Esophagus muscularis mucosa (tissue), 4 donors: ENCODE results near the gene CYP24A1. TPM values are rescaled to one million over a fixed set of nuclear protein-coding genes. Genes with fewer than 3 reads are reported as not detected.

Experiments
- DNase-seq: peaks from one replicate; pipeline ENCODE4 v3.0.0-alpha.2; 2017; ENCODE audit errors: extremely low spot score
- H3K27ac ChIP-seq, 4 donors: fragments of 200-600 bp; sonication (generic); replicated peaks in 1 of 4; 1 replicate in 3 of 4; 2 replicates in 1 of 4; pipeline ENCODE4 v1.5.1; 2016 to 2019; ENCODE audit warnings: mild to moderate bottlenecking in 1 of 4
- H3K27me3 ChIP-seq, 4 donors: fragments of 200-600 bp; sonication (generic); one replicate each; pipeline versions ENCODE4 v1.5.1 to v1.6.0; 2016 to 2019
- H3K36me3 ChIP-seq, 4 donors: fragments of 200-600 bp; sonication (generic); one replicate each; pipeline ENCODE4 v1.5.1; 2016 to 2019
- H3K4me1 ChIP-seq, 4 donors: fragments of 200-600 bp; sonication (generic); one replicate each; pipeline ENCODE4 v1.5.1; 2016 to 2019
- H3K4me3 ChIP-seq, 4 donors: fragments of 200-600 bp; sonication (generic); 1 replicate in 2 of 4; 2 replicates in 2 of 4; pipeline ENCODE4 v1.5.1; 2016 to 2019; ENCODE audit warnings: mild to moderate bottlenecking in 4 of 4, moderate library complexity in 1 of 4
- H3K9me3 ChIP-seq, 4 donors: fragments of 200-600 bp; sonication (generic); 1 replicate in 3 of 4; 2 replicates in 1 of 4; pipeline ENCODE4 v1.5.1; 2016 to 2019
- CTCF ChIP-seq, 3 experiments: fragments of 200-600 bp in 2 of 3; fragments of 450-650 bp in 1 of 3; sonication (generic) in 2 of 3; IDR thresholded peaks; one replicate each; pipeline ENCODE4 v1.5.1; 2017 to 2019; ENCODE audit warnings: antibody characterized with exemption in 3 of 3, mild to moderate bottlenecking in 2 of 3, moderate library complexity in 1 of 3
- EP300 ChIP-seq: sonication (generic); formaldehyde crosslinking; IDR thresholded peaks from one replicate; pipeline ENCODE4 v1.6.1; 2017; ENCODE audit warnings: antibody characterized with exemption
- POLR2A ChIP-seq: fragments of 450-650 bp; IDR thresholded peaks from one replicate; pipeline ENCODE4 v1.6.1; 2017; ENCODE audit warnings: antibody characterized with exemption, moderate library complexity, mild to moderate bottlenecking, low read depth
- POLR2AphosphoS5 ChIP-seq, 2 donors: sonication (generic); formaldehyde crosslinking; IDR thresholded peaks; one replicate each; pipeline ENCODE4 v1.6.1; 2017; ENCODE audit warnings: antibody characterized with exemption in 2 of 2
- WGBS: methylation state at CpG from one replicate; pipeline ENCODE4 v1.1.5; 2018; 5-methylcytosine and 5-hydroxymethylcytosine counted together
- intact Hi-C: fragments of 100-400 bp; cut with DNase I; formaldehyde crosslinking; loops from one replicate; pipeline ENCODE4 v1.15.1; 2023
- total RNA-seq, 4 donors: library from RNA; depleted of rRNA; stranded (reverse); fragments of >200 nt; gene quantifications; one replicate each; pipeline versions ENCODE4 v1.1.0 to v1.2.1, GENCODE V29; 2016

CYP24A1 gene
- total RNA-seq, 4 donors from 2014 or later: not detected

GRCh38 chr20:54180931-54181330 is 7.1 kb upstream of the CYP24A1 start:
- DNase-seq: no peak
- intact Hi-C loops: no loop called here
- TF ChIP-seq CTCF (IDR thresholded peaks at IDR 0.05): no peak
- no peak for TF ChIP-seq POLR2A
- no peak for TF ChIP-seq EP300
- TF ChIP-seq POLR2AphosphoS5 (IDR thresholded peaks at IDR 0.05): no peak
- Histone ChIP-seq H3K27ac (no peak overlapping the region), H3K4me1 (no peaks in the 10 kb centered on the region), H3K27me3 (peaks cover 0 to 21% (median 0%) of the 10 kb centered on the region in 4 donors), H3K9me3 (no peaks in the 10 kb centered on the region), H3K4me3 (no peak overlapping the region), H3K36me3 (no peaks in the 10 kb centered on the region)
- WGBS: 85% methylated on average over 1 of the region's 1 CpG

GRCh38 chr20:54179946-54180345 is 6.2 kb upstream of the CYP24A1 start:
- 68% methylated on average over 2 of the region's 2 CpGs for WGBS
- H3K4me3 ChIP-seq: no peak overlapping the region
- no peak overlapping the region for H3K27ac ChIP-seq
- peaks cover 0 to 1% (median 0%) of the 10 kb centered on the region in 4 donors for H3K4me1 ChIP-seq
- no peak for DNase-seq
- intact Hi-C loops: no loop called here
- no peaks in the 10 kb centered on the region for H3K36me3 ChIP-seq
- TF ChIP-seq EP300 (no peak), POLR2A (no peak), POLR2AphosphoS5 (IDR thresholded peaks at IDR 0.05) (no peak), CTCF (IDR thresholded peaks at IDR 0.05) (no peak)
- no peaks in the 10 kb centered on the region for H3K9me3 ChIP-seq
- peaks cover 0 to 30% (median 0%) of the 10 kb centered on the region in 4 donors for H3K27me3 ChIP-seq

GRCh38 chr20:54178256-54178655 is 4.5 kb upstream of the CYP24A1 start:
- H3K4me1 ChIP-seq: peaks cover 14 to 17% (median 15%) of the 10 kb centered on the region in 4 donors
- 78% methylated on average over 2 of the region's 2 CpGs for WGBS
- intact Hi-C loops: no loop called here
- no peak overlapping the region for H3K27ac ChIP-seq
- peaks cover 0 to 47% (median 9%) of the 10 kb centered on the region in 4 donors for H3K27me3 ChIP-seq
- H3K36me3 ChIP-seq: no peaks in the 10 kb centered on the region
- TF ChIP-seq POLR2A (no peak), EP300 (no peak), CTCF (IDR thresholded peaks at IDR 0.05) (no peak), POLR2AphosphoS5 (IDR thresholded peaks at IDR 0.05) (no peak)
- no peak overlapping the region for H3K4me3 ChIP-seq
- no peak for DNase-seq
- no peaks in the 10 kb centered on the region for H3K9me3 ChIP-seq

GRCh38 chr20:54177378-54177777 is 3.6 kb upstream of the CYP24A1 start:
- intact Hi-C loops: no loop called here
- peaks cover 0 to 56% (median 15%) of the 10 kb centered on the region in 4 donors for H3K27me3 ChIP-seq
- no peaks in the 10 kb centered on the region for H3K9me3 ChIP-seq
- TF ChIP-seq POLR2A (no peak), CTCF (IDR thresholded peaks at IDR 0.05) (no peak), EP300 (no peak), POLR2AphosphoS5 (IDR thresholded peaks at IDR 0.05) (no peak)
- no peak for DNase-seq
- peaks cover 19 to 24% (median 20%) of the 10 kb centered on the region in 4 donors for H3K4me1 ChIP-seq
- H3K36me3 ChIP-seq: no peaks in the 10 kb centered on the region
- H3K27ac ChIP-seq: no peak overlapping the region
- H3K4me3 ChIP-seq: no peak overlapping the region
- 90% methylated on average over 6 of the region's 6 CpGs for WGBS

- intact Hi-C loops: no loop called here
- 74% methylated on average over 2 of the region's 2 CpGs for WGBS
- H3K27me3 ChIP-seq: peaks cover 0 to 63% (median 16%) of the 10 kb centered on the region in 4 donors
- peaks cover 19 to 25% (median 20%) of the 10 kb centered on the region in 4 donors for H3K4me1 ChIP-seq
- DNase-seq: no peak
- H3K4me3 ChIP-seq: no peak overlapping the region
- TF ChIP-seq EP300 (no peak), POLR2A (no peak), POLR2AphosphoS5 (IDR thresholded peaks at IDR 0.05) (no peak), CTCF (IDR thresholded peaks at IDR 0.05) (no peak)
- no peaks in the 10 kb centered on the region for H3K9me3 ChIP-seq
- H3K27ac ChIP-seq: no peak overlapping the region
- no peaks in the 10 kb centered on the region for H3K36me3 ChIP-seq
These were observed 2.8 kb upstream of the CYP24A1 start for GRCh38 chr20:54176610-54177009.
